GM18519 (cell line): Measurements from ENCODE around the gene FRMPD1.

ENCODE experiments used
- ATAC-seq: cut with Tn5 transposase; IDR thresholded peaks from one replicate; pipeline ENCODE4 v1.9.1; 2021; ENCODE audit warnings: mild to moderate bottlenecking, moderate library complexity; ENCODE audit not compliant: unreplicated experiment, low FRiP score

FRMPD1 gene

DNA sequence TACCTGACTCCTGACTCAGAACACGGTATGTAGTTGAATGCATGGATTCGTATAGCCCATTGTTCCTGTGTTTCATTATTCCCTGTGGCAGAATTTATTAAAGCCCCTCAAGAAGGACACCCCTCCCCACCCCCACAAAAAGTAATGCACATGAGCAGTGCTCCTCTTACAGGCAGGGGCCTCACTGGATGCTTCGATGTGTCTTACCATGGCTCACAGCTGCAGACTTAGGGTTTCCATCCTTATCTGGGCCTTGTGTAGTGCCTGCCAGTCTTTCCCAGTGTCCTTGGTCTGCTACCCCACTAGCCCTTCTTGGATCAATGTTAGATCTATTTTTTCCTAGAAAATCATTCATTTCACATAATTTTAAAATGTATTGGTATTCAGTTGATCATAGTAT lies 119.2 kb downstream of the FRMPD1 start:
- no peak for ATAC-seq

DNA sequence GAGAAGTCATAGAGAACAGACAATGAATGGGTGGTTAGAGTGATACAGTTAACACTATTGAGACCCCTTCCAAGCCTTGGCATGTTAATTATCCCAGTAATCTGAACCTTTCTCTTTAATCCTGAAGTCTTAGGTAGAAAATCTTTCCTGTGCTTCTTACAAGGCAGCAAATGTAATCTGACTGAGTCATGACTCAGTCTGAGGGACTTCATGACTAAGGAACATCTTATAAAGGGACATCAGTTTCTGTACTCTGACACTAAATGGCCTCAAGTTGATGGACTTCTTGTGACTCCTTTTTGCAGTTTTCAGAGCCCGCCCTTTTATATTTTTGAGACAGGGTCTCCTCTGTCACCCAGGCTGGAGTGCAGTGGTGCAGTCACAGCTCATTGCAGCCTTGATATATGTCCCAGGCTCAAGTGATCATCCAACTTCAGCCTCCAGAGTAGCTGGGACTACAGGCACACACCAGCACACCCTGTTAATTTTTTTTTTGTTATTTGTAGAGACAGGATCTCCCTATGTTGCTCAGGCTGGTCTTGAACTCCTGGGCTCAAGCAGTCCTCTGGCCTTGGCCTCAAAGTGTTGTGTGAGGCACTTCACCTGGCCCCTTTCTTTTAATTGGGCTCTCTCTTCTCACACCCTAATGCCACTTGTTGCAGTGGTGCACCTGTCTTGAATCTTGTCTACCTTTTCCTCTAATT lies 124.6 kb downstream of the FRMPD1 start:
- no peak for ATAC-seq

DNA sequence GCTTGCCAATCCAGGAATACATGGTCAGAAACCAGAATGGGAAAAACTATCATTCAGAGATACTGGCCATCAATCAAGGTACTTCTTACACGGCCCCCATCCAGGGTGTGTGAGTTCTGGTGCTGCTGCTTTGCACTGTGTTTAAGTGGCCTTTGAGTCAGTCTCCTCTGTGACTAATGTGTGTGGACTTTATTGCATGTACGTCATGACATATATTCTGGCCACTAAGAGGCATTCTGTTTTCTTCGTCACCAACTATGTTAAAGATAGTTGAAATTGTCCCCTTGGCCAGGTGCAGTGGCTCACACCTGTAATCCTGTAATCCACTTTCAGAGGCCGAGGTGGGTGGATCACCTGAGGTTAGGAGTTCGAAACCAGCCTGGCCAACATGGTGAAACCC lies 125.6 kb downstream of the FRMPD1 start:
- no peak for ATAC-seq

DNA sequence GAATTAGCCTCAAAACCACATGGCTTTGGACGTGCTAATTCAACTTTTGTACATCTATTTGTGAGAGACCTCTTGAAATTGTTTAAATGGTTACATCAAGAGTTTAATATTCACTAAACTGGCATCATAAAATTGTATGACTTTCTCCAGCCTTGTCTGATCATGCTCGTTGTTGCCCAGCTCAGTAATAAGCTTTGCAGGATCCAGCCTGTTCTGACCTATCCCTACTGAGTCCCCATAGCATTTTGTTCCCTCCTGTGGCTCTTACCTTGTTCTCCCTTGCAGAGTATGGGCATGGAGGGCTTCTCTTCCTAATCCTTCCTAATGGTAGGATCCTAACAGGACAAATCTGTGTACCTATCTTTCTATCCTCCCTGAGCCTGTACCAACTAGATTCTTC lies 127.8 kb downstream of the FRMPD1 start:
- ATAC-seq, result no peak

DNA sequence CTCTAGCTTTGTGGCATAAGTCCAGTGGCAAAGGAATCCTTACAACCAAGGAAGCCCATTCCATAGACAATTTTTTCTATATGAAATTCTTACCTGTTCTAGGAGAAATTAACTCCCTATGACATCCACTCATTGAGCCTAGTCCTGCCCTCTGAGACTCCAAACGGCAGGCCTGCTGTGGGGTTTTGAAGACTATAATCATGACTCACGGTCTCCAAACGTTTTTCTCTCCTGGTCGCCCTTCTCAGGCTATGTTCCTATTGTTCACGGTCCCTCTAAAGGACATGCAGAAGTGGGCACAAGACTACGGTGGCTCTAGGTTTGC lies 133.5 kb downstream of the FRMPD1 start:
- no peak for ATAC-seq

DNA sequence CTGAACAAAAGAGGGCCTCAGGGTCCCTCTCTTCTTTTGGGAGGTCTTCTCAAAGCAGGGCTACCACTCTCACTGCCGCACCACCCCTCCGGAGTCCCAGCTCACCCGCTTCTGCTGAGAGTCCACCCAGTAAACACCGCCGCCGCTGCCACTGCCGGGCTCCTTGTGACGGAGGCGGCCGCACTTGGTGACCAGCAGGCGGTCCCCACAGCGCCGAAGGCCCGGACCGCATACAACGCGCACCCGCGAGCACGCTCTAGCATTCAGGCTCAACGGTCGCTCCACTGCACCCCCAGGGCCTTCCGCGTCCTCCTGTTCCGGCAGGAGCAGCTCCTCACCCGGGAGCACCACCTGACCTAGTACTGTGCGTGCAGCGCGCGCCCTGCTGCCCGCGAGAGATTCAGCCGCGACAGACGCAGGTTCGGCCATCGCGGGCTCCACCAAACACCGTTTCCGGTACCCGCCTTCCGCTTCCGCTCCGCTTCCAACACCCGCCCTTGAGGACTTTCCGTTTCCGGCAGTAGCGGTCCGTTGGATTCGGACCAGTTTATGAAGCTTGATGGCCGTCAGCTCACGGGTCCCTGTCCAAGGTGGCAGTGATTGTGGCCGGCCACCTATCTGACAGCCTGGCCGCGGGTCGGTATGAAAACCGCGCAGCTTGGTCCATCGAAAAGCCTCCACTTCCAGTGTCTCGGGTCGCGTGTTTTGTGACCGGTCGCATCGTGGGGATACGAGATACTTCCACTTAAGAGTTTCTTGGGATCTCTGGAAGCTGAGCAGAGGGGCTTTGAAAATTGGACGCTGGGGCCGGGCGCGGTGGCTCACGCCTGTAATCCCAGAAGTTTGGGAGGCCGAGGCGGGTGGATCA lies 134.1 kb downstream of the FRMPD1 start, which contains the start of gene EXOSC3:
TSS of gene EXOSC3 (minus strand) at position 449 of the 868 bp plus-strand sequence. CDS start at position 429, 20 bp downstream.
- ATAC-seq, result peak; percentile 84

GRCh38 chr9:37787059-37787458 lies 136.3 kb downstream of the FRMPD1 start:
- no peak for ATAC-seq

GRCh38 chr9:37788332-37788731 lies 137.6 kb downstream of the FRMPD1 start:
- ATAC-seq, result no peak

DNA sequence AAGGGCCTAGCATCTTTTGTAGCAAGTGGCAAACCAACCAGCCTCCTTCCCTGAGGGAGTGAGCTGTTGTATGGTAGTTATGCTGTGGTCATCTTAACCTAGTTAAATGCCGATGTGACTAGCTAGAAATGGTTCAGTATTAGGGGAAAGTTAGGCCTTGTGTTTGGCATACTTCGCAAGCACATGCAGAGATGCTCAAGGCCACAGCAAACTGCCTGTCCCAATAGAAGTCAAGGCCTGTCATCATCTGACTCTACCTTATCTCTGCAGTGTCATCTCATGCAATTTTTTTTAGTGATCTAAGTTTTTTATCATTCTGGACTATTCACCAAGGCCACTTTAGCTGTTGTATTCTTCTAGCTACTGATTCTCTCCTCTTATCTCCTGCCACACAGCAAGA lies 139.3 kb downstream of the FRMPD1 start:
- ATAC-seq, result no peak

DNA sequence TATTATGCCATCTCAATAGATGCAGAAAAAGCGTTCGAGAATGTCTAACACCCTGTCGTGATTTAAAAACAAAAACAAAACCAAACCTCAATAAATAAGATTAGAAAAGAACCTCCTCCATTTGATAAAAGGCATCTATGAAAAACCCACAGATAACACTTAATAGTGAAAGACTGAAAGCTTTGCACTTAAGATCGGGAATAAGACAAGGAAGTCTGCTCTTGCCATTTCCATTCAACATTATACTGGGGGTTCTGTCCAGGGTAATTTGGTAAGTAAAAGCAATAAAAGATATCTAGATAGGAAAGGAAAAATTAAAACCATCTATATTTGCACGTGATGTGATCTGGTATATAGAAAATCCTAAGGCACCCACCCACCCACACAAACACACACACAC lies 141.4 kb downstream of the FRMPD1 start:
- ATAC-seq, result no peak

DNA sequence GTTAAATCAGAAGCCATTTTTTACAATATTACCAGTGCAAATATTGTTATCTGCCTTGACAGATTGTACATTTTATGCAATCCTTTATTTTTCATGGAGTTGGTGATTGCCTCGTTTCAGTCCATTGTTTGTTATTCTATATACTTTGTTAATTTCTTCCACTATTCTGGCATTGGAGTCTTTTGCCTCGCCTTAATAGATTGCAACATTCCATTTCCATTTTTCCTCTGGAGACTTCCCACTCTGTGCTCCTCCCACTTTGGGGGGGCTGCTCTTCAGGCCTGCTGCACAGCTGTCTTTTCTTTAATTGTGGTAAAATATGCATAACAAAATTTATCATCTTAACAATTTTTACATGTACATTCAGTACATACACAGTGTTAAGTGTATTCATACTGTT lies 145.5 kb downstream of the FRMPD1 start:
- ATAC-seq, result no peak
